ENCODE data around the gene RAB7B.

RAB7B gene

DNA sequence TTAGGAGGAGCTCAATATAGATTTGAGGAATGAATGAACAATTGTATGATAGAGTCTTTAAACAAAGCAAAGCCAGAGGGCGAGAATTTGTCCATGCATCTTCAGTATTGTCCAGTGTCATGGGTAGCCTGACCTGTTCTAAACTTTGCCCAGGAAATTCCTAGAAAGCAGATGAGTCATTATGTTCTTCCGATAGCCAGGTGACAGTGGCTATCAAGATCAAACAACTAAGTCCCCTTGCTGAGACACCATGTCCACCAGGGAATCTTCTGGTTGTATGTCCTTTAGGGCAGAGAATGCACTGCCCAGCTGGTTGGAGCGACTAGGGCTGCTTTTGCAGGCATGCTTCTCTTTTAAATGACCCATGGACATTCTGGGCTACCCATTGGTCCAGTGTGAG, 58.1 kb downstream of the RAB7B start:
- DNase-seq = no peak

- DNase-seq = no peak
These were observed 58.7 kb downstream of the RAB7B start for GRCh38 chr1:205944525-205944924.

GRCh38 chr1:205943245-205943644, 60.0 kb downstream of the RAB7B start, which contains the start of gene SLC26A9:
Gene SLC26A9 (minus strand): TSS chr1:205943456. CDS start chr1:205935820, 7,636 bp downstream.
- DNase-seq = no peak

GRCh38 chr1:205942631-205943159, 60.5 kb downstream of the RAB7B start:
- DNase-seq = no peak

DNA sequence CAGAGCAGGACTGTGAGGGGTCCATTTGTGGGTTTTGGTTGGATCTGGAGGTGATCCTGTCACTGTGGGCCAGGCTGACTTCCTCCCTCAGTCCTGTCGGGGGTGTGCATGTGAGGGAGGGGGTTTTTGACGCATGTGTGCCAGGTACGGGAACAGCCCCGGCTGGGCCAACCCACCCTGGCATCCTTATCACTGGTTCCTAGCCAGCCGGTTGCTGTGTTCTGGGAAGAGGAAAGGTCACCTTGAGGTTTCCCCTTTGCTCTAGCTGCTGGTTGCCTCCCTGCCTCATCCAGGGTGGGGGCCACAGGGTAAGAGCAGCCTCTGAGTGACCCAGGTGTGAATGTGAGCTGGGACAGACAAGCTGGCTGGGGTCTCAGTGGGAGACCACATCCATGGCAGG, 62.5 kb downstream of the RAB7B start:
- no peak for DNase-seq

- DNase-seq = peak; percentile 59
These were observed 63.4 kb downstream of the RAB7B start for GRCh38 chr1:205939690-205940330.

- DNase-seq = no peak
These were observed 64.5 kb downstream of the RAB7B start for GRCh38 chr1:205938682-205939081.

GRCh38 chr1:205936846-205937586, 66.2 kb downstream of the RAB7B start:
- no peak for DNase-seq

GRCh38 chr1:205936311-205936710, 66.9 kb downstream of the RAB7B start:
- no peak for DNase-seq

GRCh38 chr1:205935869-205936268, 67.3 kb downstream of the RAB7B start:
- no peak for DNase-seq

GRCh38 chr1:205934788-205935187, 68.4 kb downstream of the RAB7B start:
- no peak for DNase-seq

DNA sequence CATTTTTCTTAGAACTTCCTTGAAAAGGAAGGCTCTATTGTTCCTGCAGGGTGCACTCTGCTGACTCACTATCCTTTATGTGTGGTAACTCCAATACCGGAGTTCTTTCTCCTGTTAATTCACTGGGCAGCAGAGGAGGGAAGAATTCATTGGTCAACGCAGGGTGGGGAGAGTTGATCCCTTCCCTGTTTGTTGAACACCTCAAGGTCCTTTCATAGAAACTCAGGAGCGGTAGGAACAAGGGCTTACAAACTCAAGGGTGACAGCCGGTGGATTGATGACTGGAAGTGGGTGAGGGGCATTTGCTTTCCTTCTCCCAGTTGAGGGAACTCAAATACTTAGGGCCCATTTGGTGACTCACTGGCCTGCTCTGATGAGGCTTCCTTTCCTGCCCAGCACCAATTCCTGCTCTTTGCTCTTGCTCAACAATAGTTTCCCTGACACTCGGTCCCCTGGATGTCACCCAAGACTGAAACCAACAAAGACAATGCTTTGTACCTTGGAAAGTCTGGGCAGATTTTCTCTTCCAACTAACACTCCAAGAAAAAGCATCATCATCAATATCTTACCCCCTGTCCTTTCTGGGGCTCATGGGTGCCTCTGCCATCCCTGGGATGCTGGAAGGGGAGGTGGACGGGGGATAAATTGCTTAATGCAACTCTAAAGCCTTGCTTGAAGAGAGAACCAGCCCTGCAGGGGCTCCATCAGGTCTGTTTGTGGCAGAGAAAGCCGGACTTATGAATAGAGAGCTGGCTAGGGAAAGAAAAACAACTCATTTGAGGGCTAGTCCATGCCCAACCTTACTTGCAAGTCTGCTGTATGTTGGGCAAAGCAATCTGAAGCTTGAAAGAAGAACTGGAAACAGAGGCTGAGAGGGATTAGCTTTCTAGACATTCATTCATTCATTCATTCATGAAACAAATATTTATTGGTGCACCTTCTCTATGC, 69.2 kb downstream of the RAB7B start:
- DNase-seq = no peak

GRCh38 chr1:205932776-205933175, 70.4 kb downstream of the RAB7B start:
- no peak for DNase-seq

DNA sequence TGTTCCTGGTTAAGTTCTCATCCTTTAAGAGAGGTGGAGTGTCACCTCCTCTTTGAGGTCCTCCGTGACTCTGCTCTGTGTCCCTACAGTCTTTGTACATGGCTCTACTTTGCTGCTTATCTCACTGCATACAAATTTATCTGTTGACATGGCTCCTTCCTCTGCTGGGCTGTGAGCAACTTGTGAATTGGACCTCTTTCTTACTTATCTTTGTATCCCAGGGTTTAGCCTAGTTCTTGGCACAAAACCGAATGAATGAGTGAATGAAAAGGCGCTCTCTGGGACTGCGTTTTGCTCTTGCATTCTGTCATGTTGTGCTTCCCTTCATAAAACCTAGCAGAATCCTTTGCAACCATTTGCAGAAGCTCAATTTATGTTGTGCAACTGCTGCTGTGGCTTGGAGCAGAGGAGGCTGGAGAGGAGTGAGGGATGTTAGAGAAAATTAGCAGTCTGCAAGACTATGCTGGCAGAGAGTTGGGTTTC, 72.4 kb downstream of the RAB7B start:
- peak; percentile 69 for DNase-seq

DNA sequence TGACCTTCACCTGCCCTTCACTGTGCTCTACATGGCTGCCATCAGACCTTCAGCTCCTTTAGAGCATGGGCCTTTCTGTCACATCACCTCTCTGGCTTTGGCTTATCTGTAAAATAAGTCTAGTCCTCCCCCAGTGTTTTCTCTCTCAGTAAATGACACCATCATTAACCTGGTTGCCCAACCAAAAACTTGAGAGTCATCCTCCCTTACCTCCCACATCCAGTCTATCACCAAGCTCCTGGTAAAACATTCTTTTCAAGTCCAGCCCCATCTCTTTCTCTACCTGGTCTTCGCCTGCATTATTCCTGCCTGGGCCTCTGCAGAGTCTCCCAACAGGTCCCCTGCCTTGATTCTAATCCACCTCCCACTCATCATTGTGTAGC, 73.0 kb downstream of the RAB7B start:
- no peak for DNase-seq

GRCh38 chr1:205929496-205930194, 73.5 kb downstream of the RAB7B start:
- no peak for DNase-seq

DNA sequence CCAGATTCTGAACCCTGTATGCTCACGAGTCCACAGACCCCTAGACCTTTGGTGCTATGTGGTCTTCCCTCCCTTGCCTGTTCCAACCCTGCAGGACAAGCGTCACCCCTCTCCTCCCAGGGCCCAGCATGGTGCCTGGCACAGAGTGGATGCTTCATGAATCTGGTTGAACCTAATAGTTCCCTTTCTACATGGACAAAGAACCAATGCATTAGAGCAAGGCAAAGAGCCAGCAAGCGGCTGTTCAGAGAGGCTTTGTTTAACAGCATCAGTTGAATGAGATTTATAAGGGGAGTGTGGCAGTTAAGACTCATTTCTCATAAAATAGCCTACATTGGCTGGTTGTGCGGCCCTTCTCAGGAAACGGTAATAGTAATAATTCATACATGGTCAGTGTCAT, 74.9 kb downstream of the RAB7B start:
- DNase-seq = no peak

DNA sequence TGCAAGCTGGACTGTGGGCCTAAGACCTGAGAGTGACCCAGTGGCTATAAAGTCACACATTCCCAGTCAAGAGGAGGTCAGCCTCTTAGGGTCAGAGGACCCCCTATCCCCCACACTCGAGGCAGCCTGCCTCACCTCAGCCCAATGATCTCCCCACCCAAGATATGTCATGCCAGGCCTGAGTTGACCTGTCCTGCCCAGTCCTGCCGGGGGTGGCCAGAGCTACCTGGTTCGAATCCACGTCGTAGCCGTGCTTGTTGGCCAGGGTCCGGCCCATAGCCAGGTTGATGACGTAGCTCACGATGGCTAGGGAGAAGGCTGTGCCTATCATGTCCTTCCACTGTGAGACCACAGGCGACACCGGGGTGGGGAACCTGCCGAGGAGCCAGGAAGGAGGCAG, 75.5 kb downstream of the RAB7B start:
- DNase-seq = no peak

- DNase-seq = no peak
These were observed 75.9 kb downstream of the RAB7B start for GRCh38 chr1:205927247-205927646.
